GM18909 (cell line): ENCODE data around the gene CATSPER4.
"Not testable (repeated sequence)": the region's sequence is repeated elsewhere in the genome, so short reads cannot be mapped to it uniquely, and the experiment has no call there.

Experiments used
- ATAC-seq: cut with Tn5 transposase; IDR thresholded peaks from one replicate; pipeline ENCODE4 v1.9.1; 2021; ENCODE audit warnings: mild to moderate bottlenecking; ENCODE audit not compliant: unreplicated experiment, poor library complexity

CATSPER4 gene

DNA sequence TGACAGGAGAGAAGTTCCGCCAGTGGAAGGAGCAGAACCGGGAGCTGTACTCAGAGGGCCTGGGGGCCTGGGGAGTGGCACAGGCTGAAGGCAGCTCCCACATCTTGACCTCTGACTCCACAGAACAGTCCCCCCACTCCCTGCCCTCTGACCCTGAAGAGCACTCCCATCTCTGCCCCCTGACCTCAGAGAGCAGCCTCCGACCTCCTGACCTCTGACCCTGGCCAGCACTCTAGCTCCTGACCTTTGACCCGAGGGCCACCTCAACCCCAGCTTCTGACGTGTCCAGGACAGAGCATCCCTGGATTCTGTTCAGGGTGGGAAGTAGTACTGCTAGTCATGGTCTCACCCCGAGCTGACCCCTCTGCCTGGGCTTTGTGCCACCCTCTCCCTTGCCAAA is 1.1 kb upstream of the CATSPER4 start:
- no peak for ATAC-seq

DNA sequence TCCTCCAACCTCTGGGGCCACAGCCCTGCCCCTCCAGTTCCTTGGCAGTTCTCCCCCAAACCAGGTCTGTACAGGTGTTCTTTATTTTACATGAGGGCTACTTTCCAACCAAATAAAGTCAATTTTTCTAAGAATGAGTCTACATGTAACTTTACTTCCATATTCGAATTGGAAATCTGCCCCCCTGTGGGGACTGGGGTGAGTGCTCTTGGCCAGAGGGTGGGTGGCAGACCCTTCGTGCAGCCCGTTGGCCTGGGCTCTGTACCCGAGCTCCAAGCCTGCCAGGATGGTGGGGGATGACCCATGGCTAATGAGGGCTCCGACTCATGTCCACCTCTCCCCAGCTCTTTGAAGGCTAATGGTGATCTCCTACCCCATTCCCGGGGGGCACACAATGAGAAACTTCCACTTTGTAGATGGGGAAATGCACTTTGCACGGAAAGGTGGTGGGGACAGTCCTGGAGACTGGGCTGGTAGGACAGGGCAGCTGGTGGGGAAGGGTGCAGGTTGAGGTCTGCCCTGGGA is 589 bp upstream of the CATSPER4 start:
- ATAC-seq = no peak

DNA sequence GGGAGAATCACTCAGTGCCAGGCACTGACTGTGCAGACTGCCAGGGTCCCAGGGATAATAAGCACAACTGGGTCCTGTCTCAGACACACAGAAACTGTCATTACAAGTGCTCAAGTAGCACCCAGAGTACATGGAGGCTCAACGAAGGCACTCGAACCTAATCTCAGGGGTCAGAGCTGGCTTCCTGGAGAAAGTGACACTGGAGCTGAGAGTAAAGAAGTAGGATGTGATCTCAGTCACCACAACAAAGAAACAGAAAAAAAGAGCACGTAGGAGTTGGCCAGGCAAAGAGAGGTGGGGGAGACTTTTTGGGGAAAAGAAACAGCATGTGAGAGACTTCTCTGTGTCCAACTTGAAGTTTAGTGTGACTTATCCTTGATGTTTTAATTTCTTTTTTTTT is 1.3 kb downstream of the CATSPER4 start:
- ATAC-seq = no peak

DNA sequence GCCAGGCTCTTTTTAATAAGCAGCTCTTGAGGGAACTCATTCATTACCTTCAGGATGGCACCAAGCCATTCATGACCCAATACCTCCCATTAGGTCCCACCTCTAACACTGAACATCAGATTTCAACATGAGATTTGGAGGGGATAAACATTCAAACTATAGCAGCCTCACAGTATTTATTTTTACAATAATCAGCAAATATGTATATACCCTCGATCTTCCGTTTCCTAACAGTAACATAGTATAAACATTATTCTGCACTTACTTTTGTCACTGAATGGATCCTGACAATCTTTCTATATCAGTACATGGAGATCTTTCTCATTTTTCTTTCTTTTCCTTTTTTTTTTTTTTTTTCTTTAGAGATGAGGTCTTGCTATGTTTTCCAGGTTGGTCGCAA is 5.4 kb downstream of the CATSPER4 start:
- ATAC-seq = no peak

DNA sequence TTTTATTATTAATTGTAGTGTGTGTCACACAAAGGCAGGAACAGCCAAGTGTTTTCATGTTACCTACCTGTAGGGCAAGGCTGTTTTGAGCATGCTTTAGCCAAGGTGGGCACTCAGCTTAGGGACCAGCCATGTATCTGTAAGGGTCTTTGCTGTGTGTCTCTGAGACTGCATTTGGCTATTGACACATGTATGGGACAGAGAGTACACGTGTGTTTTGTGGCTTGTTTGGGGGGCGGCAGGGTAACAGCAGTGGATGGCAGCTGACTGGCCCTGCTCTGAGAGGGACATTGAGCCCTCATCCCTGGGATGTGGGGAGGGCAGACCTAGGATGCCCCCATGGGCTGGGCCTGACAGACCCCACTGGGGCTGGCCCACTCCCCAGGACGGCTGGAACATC is 6.9 kb downstream of the CATSPER4 start:
- ATAC-seq = no peak

DNA sequence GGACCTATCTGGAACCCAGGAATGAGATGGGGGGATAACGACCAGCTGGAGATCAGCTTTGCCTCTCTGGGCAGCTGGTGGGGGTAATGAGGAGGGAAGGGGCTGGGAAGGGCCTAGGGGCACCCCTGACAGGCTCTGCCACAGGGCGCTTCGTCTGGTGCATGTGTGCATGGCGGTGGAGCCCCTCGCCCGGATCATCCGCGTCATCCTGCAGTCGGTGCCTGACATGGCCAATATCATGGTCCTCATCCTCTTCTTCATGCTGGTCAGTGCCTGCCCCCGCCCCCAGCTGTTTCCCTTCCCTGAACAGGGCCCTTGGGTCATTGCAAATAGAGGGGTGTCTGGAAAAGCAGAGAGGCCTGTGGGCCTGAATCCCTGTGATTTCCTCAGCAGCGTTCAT is 7.4 kb downstream of the CATSPER4 start:
- no peak for ATAC-seq

DNA sequence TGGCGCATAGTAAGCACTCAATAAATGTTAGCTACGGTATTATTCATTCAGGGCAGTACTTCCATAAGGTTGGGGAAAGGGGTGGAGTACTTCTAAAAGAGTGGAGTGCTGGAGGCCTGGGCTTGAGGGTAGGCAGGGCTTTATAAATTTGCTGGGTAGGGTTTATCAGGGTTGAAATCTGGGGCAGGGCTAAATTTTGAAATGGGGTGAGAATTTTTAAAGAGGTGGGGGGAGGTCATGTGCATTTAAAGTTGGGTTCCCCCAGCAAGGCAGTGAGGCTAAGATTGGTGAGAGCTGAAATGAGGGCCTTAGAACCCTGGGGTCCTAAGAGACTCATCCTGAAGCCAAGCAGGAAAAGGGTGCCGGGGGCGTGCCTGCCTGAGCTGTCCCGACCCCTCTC is 10.0 kb downstream of the CATSPER4 start:
- ATAC-seq = no peak

DNA sequence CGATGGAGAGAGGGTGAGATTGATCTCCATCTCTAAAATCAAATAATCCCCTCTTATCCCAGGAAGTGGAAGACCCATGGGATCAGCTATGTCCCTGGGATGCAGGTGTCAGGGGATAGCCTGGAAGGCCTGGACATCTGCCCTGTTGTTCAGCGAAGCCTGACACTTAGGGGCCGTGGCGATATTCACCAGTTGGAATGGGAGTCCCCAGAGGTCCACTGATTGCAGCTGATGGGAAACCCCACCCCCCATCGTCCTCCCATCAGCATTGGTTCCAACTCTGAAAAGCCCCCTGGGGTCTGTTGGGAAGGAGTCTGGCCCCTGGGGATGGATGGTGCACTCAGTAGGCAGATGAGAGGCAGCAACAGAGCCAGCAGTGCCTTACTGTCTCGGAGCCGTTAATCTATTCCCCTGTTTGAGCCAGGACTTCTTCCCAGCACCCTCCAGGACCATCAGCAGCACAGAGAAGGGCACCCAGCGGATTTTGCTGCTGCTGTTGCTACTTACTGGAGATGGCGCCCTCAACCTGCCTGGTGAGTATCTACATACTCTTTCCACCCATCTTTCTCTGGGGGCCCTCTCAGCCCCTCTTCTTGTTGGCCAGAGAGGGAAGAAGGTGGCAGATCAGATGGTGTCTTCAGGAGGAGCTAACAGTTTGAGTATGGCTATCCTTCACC is 13.4 kb downstream of the CATSPER4 start:
- no peak for ATAC-seq

DNA sequence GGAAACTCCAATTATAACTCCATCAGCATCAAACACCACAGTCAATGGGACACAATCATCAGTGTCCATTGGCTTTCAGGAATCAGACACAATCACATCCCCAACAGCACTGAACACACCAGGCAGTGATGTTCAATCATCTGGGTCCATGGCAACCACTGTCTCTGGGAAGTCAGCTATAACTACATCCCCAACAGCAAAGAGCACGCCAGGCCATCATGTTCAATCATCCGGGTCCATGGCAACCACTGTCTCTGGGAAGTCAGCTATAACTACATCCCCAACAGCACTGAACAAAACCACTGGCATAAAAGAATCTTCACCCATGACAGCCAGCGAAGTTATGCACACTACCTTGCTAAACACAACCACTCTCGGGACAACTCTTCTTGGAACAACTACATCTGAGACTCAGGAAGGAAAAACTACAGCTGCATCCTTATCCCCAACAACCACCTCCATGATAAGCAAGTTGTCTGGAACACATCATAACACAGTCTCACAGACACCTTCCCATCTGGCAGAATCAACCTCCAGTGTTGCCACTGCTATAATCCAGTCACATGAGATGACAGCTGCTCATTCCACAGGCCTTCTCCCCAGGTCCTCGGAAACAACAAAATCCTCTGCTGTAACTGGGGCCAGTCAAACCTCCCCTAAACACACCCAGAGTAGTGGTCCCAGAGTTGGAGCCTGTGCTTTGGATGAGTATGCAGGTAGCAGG is 19.9 kb downstream of the CATSPER4 start:
- ATAC-seq = no peak

DNA sequence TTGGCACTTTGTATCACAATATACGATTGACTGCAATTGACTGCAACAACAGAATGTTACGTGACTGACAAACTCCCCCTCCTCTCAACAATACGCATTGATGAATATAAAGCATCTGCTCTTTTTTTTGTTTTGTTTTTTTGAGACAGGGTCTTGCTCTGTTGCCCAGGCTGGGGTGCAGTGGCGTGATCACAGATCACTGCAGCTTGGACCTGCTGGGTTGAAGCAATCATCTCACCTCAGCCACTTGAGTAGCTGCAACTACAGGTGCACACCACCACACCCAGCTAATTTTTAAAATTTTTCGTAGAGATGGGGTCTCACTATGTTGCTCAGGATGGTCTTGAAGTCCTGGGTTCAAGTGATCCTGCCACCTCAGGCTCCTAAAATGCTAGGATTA is 22.3 kb downstream of the CATSPER4 start:
- no peak for ATAC-seq

DNA sequence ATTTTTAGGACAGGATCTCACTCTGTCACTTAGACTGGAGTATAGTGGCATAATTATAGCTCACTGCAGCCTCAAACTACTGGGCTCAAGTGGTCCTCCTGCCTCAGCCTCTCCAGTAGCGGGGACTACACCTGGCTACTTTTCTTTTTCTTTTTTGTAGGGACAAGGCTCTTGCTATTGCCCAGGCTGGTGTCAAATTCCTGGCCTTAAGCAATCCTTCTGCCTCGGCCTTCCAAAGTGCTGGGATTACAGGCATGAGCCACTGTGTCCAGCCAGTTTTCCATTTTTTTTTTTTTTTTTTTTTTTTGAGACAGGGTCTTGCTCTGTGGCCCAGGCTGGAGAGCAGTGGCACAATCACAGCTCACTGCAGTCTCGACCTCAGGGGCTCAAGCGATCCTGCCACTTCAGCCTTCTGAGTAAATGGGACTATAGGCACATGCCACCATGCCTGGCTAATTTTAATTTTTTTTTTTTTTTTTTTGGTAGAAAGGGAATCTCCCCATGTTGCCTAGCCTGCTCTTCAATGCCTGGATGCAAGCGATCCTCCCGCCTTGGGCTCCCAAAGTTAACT is 23.0 kb downstream of the CATSPER4 start:
- ATAC-seq = no peak

DNA sequence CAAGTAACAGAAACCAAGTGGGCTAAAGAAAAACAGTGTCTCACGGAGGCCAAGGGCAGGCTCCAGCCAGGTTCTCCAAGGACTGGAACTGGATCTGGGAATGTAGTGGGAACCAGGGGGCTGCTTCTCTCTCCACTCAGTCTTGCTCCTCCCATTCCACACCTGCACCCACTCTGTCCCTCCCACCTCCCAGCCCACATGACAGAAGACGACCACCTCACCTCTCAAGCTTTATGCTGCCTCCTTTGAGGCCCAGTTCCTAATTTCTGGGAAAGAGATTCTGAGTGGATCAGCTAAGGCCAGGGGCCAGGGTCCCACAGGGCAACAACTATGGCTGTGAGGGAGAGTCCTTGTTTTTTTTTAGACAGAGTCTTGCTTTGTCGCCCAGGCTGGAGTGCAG is 24.8 kb downstream of the CATSPER4 start:
- ATAC-seq = no peak

DNA sequence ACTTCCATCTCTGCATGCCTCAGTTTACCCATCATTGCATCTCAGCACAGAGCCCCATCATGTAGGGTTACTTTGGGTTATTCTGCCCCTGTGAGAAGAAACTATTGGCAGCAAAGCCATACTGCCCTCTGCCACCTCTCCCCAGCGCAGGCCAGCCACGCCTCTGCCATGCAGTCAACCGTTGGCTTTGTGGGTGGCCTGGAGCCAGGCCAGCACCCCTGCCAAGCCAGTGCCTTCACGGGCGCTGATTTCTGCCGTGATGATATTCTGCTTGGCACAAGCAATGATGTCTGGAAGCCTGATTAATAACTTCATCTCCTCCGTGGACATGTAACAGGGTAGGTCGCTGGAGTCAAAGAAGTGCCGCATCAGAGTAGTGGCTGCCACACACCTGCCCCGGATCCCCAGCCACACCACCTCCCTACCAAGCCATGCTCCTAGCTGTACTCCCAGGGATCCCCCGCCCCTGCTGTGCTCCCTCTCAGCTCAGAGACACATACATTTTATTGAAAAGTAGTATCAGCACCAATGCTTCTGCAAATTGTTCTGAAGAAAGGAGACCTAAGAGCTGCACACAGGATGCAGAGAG is 28.6 kb downstream of the CATSPER4 start:
- no peak for ATAC-seq

DNA sequence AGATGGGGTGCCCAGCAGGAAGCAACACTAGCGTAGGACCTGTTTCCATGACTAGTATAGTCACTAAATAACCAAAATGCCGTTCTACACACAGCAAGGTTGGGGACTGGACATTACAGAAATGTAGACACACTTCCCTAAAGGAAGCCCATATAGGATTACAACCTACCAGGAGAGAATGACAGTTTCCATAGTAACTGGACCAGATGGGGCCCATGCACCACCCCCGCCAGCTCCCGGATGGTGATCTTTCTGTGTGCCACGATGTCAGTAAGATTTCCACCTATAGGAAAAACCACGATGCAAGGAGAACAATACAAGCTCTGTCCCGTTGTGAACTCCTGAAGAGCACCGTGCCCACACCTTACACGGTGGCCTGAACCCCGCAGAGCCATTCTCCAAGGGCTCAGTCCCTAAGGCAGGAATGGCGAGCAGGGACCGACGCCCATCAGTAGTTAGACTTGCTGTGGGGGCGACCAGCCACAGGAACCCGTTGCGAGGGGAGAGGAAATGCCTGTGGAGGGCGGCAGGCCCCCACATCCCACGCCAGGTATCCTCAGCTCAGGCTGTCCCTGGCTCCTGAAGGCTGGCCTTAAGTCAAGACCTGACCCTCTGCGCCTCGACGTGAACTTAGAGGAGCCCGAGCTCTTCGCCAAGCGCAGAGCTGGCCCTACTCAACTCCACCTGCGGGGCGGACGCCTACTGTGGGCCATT is 30.0 kb downstream of the CATSPER4 start:
- no peak for ATAC-seq

DNA sequence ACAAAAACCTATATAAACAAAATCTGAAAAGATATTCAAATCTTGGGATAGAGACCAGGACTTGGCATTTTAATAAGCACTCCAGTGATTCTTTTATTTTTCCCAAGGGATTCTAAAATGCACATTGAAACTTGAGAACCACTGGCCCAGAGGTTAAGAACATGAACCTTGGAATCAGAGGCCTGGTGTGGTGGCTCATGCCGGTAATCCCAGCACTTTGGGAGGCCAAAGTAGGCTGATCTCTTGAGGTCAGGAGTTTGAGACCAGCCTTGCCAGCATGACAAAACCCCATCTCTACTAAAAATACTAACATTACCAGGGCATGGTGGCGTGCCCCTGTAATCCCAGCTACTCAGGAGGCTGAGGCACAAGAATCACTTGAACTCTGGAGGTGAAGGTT is 30.7 kb downstream of the CATSPER4 start:
- no peak for ATAC-seq

DNA sequence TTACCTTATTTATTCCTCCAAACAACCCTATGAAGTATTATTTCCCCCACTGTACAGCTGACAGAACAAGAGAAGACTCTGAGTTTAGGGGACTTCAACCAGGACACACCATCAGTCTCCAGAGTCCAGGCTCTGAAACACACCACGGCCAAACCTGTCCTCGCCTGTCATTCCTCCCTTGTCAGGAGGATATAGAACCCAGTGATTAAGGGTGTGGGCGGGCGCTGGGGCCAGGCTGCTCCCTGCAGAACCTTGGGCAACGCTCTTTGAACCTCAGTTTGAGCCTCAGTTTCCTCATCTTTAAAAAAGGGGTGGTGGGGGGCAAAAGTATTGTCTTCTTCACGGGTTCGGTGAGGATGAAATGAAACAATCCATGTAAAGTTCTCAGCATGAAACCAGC is 34.2 kb downstream of the CATSPER4 start:
- no peak for ATAC-seq

DNA sequence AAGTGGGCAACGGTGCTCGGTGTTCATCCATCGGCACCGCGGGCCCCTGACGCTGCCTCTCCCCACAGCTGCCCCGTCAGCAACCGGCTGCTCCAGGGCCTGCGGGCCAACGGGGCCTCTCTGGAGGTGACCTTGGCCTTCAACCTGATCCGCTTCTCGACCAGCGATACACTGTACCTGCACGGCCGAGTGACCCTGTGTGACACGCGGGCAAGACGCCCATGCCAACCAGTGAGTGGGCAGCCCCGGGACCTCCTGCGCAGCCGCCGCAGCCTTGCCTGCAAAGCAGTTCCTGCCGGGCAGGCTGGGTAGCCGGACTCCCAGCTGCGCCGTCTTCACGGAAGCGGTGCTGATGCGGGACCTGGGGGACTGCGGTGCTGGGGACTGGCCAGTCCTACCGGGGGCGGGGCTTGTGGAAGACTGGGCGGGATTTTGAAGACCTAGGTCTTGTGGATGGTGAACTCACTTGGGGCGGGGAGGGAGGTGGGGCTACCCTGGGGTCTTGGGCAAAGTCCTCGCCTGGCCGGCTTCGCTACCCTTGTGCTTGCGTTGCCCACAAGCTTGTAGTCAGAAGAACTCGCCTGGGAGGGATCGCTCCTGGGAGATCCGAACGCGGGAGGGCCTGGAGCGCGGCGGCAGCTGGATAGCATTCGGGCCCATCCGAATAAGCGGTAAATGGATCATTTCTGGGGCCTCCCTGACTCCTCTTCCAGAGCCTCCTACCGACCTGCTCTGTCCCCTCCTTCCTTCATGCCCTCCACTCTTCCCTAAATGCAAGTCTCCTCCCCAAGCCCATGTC is 34.8 kb downstream of the CATSPER4 start:
- ATAC-seq = no peak

DNA sequence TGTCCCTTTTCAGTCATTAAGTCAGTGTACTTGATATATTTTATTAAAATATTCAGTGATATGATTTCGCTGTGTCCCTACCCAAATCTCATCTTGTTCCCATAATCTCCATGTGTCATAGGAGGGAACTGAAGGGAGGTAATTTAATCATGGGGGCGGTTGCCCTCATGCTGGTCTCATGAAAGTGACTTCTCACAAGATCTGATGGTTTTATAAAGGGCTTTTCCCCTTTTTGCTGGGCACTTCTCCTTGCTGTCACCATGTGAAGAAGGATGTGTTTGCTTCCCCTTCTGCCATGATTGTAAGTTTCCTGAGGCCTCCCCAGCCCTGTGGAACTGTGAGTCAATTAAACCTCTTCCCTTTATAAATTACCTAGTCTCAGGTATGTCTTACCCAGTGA is 40.3 kb downstream of the CATSPER4 start:
- not testable (repeated sequence) for ATAC-seq

DNA sequence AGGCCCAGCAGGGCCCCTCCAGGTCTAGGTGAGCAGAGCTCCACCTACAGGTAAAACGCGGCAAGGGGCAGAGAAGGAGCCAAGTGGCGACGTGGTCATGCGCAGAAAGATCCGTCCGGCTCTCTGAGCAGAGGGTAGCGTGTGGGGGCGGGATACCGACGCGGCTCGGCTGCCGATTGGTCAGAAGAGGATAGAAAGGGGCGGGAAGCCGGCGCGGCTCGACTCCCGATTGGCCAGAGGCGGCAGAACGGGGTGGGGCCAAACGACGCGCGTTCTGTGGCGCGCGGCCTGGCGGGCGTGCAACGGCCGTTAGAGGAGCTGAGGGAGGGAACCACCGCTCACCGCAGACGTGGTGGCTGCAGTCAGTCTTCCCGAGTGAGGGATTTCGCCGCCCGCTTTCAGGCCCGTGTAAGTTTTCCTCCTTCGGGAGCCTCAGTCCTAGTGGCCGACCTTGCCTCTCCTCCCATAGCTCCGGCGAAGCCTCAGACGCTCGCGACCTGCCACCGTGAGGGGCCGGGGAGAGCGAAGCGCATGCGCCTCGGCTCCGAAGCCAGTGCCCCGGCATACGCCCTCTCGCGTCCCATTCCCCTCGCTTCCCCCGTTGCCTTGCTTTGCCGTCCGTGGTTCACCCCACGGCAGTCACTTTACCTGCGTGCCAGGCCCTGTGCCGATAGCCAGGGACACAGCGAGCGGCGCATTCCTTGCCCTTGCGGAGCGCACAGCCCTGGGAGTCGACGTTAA is 43.7 kb downstream of the CATSPER4 start, which contains the start of gene CEP85:
Gene CEP85 (plus strand): TSS at position 298 of the 741 bp plus-strand sequence. CDS start 5,584 bp downstream, outside the sequence.
- ATAC-seq = peak; percentile 91
